GM21390 (cell line): ENCODE measurements around the gene RFPL4AL1.

Source experiments
- ATAC-seq: cut with Tn5 transposase; IDR thresholded peaks from one replicate; pipeline ENCODE4 v1.9.1; 2021; ENCODE audit not compliant: unreplicated experiment

RFPL4AL1 gene

DNA sequence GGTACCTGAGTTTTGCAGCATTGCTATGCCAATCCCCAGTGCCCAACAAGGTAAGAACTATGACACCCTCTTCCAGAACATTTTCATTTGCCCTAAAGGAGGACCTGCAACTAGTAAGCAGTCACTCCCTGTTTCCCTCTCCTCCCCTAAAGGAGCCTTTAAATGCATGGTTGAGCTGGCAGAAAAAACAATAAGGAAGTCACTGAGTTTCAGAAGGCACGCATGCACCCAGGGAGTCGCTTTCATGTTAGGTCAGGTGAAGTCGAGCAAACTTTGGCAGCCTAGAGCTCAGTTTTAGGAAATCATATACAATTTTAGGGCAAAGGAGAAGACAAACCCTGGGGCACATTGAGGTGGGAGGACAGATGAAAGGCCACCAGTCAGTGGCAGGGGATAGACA, 51.1 kb downstream of the RFPL4AL1 start:
- ATAC-seq, result no peak
